ENCODE measurements around the gene RBM38.

DNA sequence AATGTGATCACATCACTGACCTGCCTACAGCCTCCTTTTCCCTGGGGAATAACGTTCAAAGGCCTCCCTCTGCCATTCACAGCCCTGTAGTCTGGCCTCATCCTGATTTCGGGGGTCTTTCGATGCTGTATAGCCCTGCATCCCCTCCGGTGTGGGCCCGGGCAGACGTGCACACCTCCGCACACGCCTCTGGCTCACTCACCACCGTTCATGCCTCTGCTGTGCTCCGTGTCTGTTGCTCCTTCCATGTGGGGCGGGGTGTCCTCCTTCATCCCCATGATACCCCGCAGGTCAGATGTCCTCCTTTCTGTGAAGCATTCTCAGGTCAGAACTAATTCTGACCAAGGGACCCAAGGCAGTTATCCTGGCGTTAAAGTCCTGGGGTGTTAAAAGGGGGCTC, 13.8 kb upstream of the RBM38 start:
- TF ChIP-seq CTCF (conservative IDR thresholded peaks at IDR 0.05 in 1 of 2, IDR thresholded peaks at IDR 0.05 in 1 of 2; ENCODE audit: extremely low read depth in 1 of 2, insufficient read depth in 1 of 2, low read depth in 1 of 2, low read length in 2 of 2) (no peak), EZH2 (IDR thresholded peaks at IDR 0.05; ENCODE audit: borderline replicate concordance, low read length) (no peak)
